ENCODE results near the gene EEF1AKMT4. TPM values are rescaled to one million over a fixed set of nuclear protein-coding genes. Genes with fewer than 3 reads are reported as not detected.

EEF1AKMT4 gene
- total and polyA plus RNA-seq, 2 donors (not counting 1 experiment from before 2014, with no cell fraction given), result 1.2 to 2.1 TPM

GRCh38 chr3:184209146-184209923 lies 40.1 kb upstream of the EEF1AKMT4 start:
- no peaks in the 10 kb centered on the region for H3K4me1 ChIP-seq (ENCODE audit: control insufficient read depth, extremely low read depth, insufficient read depth, low read length)
- H3K4me2 ChIP-seq (ENCODE audit: extremely low read depth, insufficient read depth, low read length), result no peak overlapping the region
- no peaks in the 10 kb centered on the region for H3K36me3 ChIP-seq (ENCODE audit: control insufficient read depth, insufficient read depth, low read length)
- peaks cover 7% of the 10 kb centered on the region for H3K27me3 ChIP-seq (ENCODE audit: control insufficient read depth, insufficient read depth, low read length)
- no peak overlapping the region for H2AFZ ChIP-seq (ENCODE audit: low read length)
- no peak overlapping the region for H3K4me3 ChIP-seq (replicated peaks in 1 of 4; ENCODE audit: control extremely low read depth in 1 of 4, insufficient read depth in 1 of 4, low read depth in 3 of 4, low read length in 4 of 4)
- no peak for DNase-seq (ENCODE audit: low read depth in 2 of 2)
- H3K79me2 ChIP-seq (ENCODE audit: control insufficient read depth, insufficient read depth, low read length), result no peaks in the 10 kb centered on the region
- no peak for TF ChIP-seq CTCF (conservative IDR thresholded peaks at IDR 0.05 in 1 of 2, IDR thresholded peaks at IDR 0.05 in 1 of 2; ENCODE audit: low read depth in 1 of 2, low read length in 2 of 2)
- TF ChIP-seq EZH2 (IDR thresholded peaks at IDR 0.05; ENCODE audit: low read length, missing control alignments), result no peak
- no peak overlapping the region for H3K9ac ChIP-seq (ENCODE audit: insufficient read depth, low read length)
- H4K20me1 ChIP-seq (ENCODE audit: control insufficient read depth, extremely low read depth, insufficient read depth, low read length), result no peaks in the 10 kb centered on the region
- H3K9me3 ChIP-seq (ENCODE audit: control insufficient read depth, insufficient read depth, low read depth, low read length), result no peaks in the 10 kb centered on the region
- H3K27ac ChIP-seq (ENCODE audit: insufficient read depth, low read length), result no peak overlapping the region

- H3K79me2 ChIP-seq (ENCODE audit: control insufficient read depth, insufficient read depth, low read length), result no peaks in the 10 kb centered on the region
- no peak for DNase-seq (ENCODE audit: low read depth in 2 of 2)
Measured at GRCh38 chr3:184211297-184211696, 38.2 kb upstream of the EEF1AKMT4 start.

GRCh38 chr3:184211718-184212117 lies 37.8 kb upstream of the EEF1AKMT4 start:
- no peak for DNase-seq (ENCODE audit: low read depth in 2 of 2)
- Histone ChIP-seq H3K4me1 (ENCODE audit: control insufficient read depth, extremely low read depth, insufficient read depth, low read length) (no peaks in the 10 kb centered on the region), H3K79me2 (ENCODE audit: control insufficient read depth, insufficient read depth, low read length) (no peaks in the 10 kb centered on the region), H3K36me3 (ENCODE audit: control insufficient read depth, insufficient read depth, low read length) (no peaks in the 10 kb centered on the region), H3K9ac (ENCODE audit: insufficient read depth, low read length) (no peak overlapping the region), H4K20me1 (ENCODE audit: control insufficient read depth, extremely low read depth, insufficient read depth, low read length) (no peaks in the 10 kb centered on the region), H3K27ac (ENCODE audit: insufficient read depth, low read length) (no peak overlapping the region), H3K9me3 (ENCODE audit: control insufficient read depth, insufficient read depth, low read depth, low read length) (no peaks in the 10 kb centered on the region), H2AFZ (ENCODE audit: low read length) (no peak overlapping the region), H3K4me2 (ENCODE audit: extremely low read depth, insufficient read depth, low read length) (no peak overlapping the region), H3K27me3 (ENCODE audit: control insufficient read depth, insufficient read depth, low read length) (no peaks in the 10 kb centered on the region), H3K4me3 (replicated peaks in 1 of 4; ENCODE audit: control extremely low read depth in 1 of 4, insufficient read depth in 1 of 4, low read depth in 3 of 4, low read length in 4 of 4) (no peak overlapping the region)
- TF ChIP-seq CTCF (conservative IDR thresholded peaks at IDR 0.05 in 1 of 2, IDR thresholded peaks at IDR 0.05 in 1 of 2; ENCODE audit: low read depth in 1 of 2, low read length in 2 of 2) (no peak), EZH2 (IDR thresholded peaks at IDR 0.05; ENCODE audit: low read length, missing control alignments) (no peak)

More at GRCh38 chr3:184211297-184211696, 38.2 kb upstream of the EEF1AKMT4 start:
- H3K9ac ChIP-seq (ENCODE audit: insufficient read depth, low read length), result no peak overlapping the region
- no peaks in the 10 kb centered on the region for H3K4me1 ChIP-seq (ENCODE audit: control insufficient read depth, extremely low read depth, insufficient read depth, low read length)
- TF ChIP-seq CTCF (conservative IDR thresholded peaks at IDR 0.05 in 1 of 2, IDR thresholded peaks at IDR 0.05 in 1 of 2; ENCODE audit: low read depth in 1 of 2, low read length in 2 of 2), result no peak
- no peak for TF ChIP-seq EZH2 (IDR thresholded peaks at IDR 0.05; ENCODE audit: low read length, missing control alignments)
- no peaks in the 10 kb centered on the region for H4K20me1 ChIP-seq (ENCODE audit: control insufficient read depth, extremely low read depth, insufficient read depth, low read length)
- no peaks in the 10 kb centered on the region for H3K9me3 ChIP-seq (ENCODE audit: control insufficient read depth, insufficient read depth, low read depth, low read length)
- H3K4me3 ChIP-seq (replicated peaks in 1 of 4; ENCODE audit: control extremely low read depth in 1 of 4, insufficient read depth in 1 of 4, low read depth in 3 of 4, low read length in 4 of 4), result no peak overlapping the region
- H3K27ac ChIP-seq (ENCODE audit: insufficient read depth, low read length), result no peak overlapping the region
- no peaks in the 10 kb centered on the region for H3K36me3 ChIP-seq (ENCODE audit: control insufficient read depth, insufficient read depth, low read length)
- H3K27me3 ChIP-seq (ENCODE audit: control insufficient read depth, insufficient read depth, low read length), result no peaks in the 10 kb centered on the region
- no peak overlapping the region for H3K4me2 ChIP-seq (ENCODE audit: extremely low read depth, insufficient read depth, low read length)
- H2AFZ ChIP-seq (ENCODE audit: low read length), result no peak overlapping the region
